Activated CD4-positive, alpha-beta T cell treated with anti-CD3 and anti-CD28 coated beads, Interleukin-2, amount 50 U/mL, for 4 hours (primary cell): ENCODE measurements around the gene KYAT1.
"Not testable (repeated sequence)": the region's sequence is repeated elsewhere in the genome, so short reads cannot be mapped to it uniquely, and the experiment has no call there.

Source experiments
- DNase-seq, 2 experiments: peaks; one replicate each; pipeline ENCODE4 v3.0.0-alpha.2; 2020

KYAT1 gene

DNA sequence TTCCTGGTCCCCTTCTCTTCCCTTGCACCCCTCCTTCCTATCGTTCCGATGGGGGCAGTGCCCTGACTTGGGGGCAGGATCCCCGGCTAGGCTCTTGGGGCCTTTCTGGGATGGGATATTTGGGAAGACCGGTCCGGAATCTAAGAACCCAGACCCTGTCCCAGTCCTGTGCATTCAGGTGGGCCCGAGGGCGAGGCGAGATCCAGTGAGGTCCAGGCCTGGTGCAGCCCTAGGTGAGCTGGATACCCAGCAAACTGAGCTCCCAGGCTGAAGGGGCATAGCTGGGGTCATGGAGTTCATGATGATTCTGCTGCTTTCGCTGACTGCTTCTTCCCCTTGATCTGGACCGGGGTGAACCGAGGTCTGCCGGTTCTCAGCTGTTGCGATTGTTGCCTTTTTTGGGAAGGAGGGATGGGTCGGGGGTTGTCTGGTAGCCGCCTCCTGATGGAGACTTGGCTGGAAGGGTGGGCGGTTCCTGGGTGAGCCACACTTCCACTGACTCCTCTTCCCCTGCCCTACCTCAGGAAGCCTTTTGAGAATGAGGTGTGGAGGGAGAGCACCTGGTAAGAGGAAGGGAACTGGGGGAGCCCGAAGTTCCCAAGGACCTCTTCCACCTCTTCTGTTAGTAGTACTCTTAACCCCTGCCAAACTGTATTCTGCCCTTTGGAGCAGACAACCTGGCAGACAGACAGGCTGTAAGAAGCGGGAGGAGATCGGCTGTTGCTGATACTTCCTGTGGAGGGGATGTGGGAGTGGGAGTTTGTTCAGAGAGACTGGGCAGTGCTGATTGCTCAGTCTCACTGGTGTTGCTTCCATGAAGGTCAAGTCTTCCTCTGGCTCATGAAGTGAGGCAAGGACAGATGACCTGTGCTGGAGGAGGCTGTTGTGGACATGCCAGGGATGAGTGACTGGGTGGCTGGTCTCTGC is 1.2 kb upstream of the KYAT1 start:
- DNase-seq, result no peak

DNA sequence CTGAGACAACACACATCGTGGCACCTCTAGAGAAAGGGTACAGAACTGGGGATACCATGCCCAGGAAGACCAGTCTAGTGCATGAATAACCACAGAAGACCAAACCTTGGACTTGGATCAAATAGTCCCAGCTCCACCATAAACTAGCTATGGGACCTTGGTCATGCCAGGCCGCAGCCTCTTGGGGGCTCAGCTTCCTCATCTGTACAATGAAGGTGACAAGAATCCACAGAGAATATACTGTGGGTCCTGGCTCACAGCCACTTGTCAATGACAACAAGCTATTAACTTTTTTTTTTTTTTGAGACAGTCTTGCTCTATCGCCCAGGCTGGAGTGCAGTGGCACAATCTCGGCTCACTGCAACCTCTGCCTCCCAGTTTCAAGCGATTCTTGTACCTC is 3.9 kb downstream of the KYAT1 start:
- DNase-seq, result no peak

DNA sequence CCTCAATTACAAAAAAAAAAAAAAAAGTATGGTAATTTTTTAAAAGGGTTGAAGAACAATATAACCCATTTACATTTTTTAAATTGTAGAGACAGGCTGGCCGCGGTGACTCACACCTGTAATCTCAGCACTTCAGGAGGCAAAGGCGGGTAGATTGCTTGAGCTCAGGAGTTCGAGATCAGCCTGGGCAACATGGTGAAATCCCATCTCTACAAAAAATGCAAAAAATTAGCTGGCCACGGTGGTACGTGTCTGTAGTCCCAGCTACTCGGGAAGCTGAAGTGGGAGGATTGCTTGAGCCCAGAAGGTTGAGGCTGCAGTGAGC is 10.8 kb downstream of the KYAT1 start:
- DNase-seq, result not testable (repeated sequence)

DNA sequence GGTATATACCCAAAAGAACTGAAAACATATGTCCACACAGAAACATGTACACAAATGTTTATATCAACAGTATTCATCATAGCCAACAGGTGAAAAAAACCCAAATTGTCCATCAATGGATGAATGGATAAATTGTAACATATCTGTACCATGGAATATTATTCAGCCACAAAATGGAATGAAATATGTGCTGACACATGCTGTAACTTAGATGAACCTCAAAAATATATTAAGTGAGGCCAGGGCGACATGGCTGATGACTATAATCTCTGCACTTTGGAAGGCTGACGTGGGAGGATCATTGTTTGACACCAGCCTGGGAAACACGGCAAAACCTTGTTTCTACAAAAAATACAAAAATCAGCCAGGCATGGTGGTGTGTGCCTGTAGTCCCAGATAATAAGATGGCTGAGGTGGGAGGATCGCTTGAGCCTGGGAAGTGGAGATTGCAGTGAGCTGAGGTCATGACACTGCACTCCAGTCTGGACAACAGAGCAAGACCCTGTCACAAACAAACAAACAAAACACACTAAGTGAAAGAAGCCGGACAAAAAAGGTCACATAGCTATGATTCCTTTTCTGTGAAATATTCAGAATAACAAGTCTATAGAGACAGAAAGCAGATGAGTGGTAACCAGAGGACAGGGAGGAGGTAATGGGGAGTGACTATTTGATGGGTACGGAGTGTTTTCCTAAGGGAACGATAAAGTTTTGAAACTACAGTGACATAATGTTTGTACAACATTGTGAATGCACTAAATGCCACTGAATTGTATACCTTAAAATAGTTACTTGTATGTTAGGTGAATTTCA is 11.4 kb downstream of the KYAT1 start:
- DNase-seq, result no peak

DNA sequence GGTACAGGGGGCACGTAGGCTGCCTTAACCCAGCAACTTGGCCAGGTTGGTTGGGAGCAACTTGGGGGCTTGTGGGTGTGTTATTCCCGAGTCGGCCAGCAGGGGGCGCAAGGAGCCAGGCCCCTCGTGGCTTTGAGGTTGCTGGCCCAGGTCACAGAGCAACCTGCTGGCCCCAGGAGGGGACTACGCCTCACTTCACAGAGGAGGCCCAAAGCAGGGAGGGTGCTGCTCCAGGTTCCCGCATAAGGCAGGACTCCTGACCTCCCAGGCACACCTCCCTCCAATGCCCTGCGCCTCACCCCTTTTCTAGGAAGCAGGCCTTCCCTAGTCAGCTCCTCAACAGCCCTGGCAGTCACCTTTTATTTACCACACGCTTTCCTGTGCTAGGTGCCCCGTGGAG is 18.1 kb downstream of the KYAT1 start:
- DNase-seq, result peak; percentile 81 to 84

DNA sequence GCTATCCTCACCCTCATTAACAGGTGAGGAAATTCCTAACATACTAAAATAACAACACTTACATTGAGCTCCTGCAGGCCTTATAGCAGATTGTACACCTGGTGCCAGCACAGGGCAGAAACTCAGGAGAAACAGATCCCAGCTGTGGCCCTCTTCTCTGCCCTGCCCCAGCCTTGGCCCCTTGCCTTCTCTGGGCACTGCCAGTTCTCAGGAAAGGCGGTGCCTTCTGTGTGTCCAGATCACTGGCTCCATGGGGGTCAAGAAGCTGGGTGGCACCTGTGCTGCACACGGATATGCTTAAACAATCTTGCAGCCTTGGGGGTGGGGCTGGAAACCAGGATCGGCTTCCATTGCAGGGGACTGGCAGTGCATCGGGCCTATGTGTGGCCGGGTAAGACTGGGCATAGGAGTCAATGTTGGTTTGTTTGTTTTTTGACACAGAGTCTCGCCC is 19.3 kb downstream of the KYAT1 start:
- DNase-seq, result no peak

DNA sequence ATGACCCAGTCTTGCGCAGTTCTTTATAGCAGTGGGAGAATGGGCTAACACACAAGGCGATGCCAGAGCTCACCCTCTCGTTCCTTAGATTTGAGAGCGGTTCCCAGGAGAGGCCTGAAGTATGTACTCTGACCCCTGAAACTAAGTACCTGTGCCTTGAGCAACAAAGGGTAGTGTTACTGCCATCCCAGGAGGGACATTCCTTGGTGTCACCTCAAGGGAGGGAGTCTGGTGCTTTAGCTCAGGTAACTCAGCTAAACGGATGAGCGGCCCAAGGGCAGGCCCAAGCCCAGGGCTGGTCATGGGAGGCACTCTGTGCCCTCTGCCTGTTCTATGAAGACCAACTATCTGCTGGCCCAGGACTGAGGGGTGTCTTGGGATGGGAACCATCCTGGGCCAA is 20.2 kb downstream of the KYAT1 start:
- DNase-seq, result no peak

DNA sequence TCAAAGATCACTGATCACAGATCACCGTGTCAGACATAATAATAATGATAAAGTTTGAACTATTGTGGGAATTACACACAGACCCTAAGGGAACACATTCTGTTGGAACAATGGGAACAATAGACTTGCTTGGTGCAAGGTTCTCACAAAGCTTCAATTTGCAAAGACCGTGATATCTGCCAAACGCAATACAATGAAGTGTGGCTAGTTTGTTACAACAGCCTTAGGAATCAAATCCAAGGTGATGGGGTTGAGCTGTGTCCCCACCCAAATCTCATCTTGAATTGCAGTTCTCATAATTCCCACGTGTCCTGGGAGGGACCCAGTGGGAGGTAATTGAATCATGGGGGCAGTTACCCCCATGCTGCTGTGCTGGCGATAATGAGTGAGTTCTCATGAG is 20.8 kb downstream of the KYAT1 start:
- DNase-seq, result no peak

DNA sequence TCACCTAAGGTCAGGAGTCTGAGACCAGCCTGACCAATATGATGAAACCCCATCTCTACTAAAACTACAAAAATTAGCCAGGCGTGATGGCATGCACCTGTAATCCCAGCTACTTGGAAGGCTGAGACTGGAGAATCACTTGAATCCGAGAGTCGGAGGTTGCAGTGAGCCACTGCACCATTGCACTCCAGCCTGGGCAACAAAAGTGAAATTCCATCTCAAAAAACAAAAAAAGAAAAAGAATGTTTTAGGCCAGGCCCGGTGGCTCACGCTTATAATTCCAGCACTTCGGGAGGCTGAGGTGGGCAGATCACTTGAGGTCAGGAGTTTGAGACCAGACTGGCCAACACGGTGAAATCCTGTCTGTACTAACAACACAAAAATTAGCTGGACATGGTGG is 23.3 kb downstream of the KYAT1 start:
- not testable (repeated sequence) for DNase-seq

DNA sequence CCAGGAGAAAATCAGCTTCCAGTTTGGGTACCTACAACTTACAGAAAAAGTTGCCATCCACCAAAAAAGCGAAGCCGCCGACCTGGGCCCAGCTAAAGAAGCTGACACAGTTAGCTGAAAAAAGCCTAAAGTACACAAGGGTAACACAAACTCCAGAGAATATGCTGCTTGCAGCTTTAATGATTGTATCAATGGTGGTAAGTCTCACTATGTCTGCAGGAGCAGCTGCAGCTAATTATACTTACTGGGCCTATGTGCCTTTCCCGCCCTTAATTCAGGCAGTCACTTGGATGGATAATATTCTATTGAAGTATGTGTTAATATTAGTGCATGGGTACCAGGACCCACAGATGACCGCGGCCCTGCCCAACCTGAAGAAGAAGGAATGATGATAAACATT is 27.3 kb downstream of the KYAT1 start:
- not testable (repeated sequence) for DNase-seq

DNA sequence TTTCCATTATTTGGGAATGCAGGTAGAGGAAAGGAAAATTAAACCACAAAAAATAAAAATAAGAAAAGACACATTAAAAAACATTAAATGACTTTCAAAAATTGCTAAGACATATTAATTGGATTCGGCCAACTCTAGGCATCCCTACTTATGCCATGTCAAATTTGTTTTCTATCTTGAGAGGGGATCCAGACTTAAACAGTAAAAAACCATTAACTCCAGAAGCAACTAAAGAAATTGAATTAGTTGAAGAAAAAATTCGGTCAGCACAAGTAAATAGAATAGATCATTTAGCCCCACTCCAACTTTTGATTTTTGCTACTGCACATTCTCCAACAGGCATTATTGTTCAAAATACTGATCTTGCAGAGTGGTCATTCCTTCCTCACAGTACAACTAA is 29.1 kb downstream of the KYAT1 start:
- DNase-seq, result not testable (repeated sequence)

DNA sequence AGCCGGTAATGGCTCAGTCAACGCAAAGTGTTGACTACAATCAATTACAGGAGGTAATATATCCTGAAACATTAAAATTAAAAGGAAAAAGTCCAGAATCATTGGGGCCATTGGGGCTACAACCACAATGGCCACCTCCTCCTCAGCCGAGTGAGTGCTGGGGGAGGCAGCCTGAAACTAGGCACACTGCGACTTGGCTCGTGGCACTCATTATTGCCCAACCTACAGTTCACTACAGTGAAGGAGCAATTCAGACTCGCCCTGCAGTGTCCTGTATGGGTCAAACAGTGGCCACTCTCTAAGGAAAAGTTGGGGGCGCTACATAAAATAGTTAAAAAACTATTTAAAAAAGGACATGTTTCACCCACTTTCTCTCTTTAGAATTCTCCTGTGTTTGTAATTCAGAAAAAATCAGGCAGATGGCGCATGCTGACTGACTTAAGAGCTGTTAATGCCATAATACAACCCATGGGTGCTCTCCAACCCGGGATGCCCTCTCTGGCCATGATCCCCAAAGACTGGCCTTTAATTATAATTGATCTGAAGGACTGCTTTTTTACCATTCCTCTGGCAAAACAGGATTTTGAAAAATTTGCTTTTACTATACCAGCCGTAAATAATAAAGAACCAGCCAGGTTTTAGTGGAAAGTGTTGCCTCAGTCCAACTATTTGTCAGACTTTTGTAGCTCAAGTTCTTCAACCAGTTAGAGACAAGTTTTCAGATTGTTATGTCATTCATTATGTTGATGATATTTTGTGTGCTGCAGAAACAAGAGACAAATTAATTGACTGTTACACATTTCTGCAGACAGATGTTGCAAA is 29.8 kb downstream of the KYAT1 start:
- DNase-seq, result not testable (repeated sequence)

DNA sequence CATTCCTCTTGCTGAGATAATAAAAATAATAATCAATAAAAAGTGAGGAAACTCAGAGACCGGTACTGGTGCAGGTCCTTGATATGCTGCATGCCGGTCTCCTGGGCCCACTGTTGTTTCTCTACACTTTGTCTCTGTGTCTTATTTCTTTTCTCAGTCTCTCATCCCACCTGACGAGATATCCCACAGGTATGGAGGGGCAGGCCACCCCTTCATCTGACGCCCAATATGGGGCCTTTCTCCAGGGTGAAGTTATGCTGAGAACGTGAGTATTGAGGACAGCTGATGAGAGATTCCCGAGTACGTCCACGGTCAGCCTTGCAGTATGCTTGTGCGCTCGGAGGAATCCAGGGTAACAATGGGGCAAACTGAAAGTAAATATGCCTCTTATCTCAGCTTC is 30.7 kb downstream of the KYAT1 start:
- not testable (repeated sequence) for DNase-seq

DNA sequence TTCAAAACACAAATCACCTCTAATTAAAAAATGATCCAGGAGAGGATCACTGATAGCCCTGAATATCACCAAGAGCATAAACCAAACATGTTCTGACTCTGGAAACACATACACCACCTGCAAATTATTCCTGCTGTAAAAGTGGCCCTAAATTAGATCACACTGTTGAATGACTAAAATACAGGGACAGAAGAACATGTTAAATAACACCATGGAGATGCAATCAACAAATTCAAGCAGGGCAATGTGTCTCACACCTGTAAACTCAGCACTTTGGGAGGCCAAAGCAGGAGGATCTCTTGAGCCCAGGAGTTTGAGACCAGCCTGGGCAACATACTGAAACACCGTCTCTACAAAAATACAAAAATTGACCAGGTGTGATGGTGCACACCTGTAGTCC is 33.9 kb downstream of the KYAT1 start:
- no peak for DNase-seq

DNA sequence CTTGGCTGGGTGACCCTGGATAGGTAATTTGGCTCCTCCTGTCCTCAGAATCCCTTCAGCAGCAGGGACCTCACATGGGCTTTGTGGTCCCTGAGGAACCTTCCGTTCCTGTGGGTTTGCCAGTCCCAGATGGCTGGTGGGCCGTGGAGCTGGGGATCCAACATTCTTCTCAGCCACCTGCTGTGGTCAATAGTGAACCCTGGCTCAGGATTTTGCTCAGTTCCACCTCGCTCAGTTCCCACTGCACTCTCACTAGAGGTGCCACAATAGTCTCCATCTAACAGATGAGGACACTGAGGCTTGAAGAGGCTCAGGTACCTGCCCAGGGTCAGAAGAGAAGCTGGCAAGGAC is 35.1 kb downstream of the KYAT1 start:
- no peak for DNase-seq

DNA sequence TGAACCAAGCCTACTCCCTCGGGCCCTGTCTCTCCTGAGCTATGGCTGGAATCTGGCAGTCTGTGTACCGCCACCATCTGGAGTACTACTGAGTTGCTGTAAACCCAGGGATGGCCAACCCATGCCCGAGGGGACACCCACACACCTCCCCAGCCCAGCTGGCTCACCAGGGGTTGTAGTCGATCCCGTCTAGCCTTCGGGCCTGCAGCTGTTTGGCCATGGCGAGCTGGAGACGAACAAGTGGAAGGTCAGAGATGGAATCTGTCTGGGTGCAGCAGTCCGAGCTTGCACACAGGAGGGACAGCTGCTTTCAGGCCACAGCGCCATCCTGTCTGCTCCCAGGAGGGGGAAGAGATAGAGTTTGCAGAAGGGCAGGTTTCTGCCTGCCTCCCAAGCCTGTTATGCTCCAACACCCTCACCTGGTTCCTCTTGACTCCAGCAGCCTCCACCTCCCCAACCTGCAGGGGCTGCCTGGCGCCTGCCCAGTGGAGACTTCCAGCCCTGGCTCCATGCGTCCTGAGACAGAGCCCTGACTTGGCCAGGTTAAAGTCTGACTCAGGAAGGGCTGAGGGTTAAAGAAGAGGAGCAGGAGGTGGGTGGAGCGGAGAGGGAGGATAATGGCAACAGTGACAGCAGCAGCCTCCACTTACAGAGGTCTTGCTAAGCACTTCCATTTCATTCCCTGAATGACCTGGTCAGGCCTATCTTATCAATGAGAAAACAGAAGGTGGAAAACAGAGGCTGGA is 36.4 kb downstream of the KYAT1 start:
- no peak for DNase-seq

DNA sequence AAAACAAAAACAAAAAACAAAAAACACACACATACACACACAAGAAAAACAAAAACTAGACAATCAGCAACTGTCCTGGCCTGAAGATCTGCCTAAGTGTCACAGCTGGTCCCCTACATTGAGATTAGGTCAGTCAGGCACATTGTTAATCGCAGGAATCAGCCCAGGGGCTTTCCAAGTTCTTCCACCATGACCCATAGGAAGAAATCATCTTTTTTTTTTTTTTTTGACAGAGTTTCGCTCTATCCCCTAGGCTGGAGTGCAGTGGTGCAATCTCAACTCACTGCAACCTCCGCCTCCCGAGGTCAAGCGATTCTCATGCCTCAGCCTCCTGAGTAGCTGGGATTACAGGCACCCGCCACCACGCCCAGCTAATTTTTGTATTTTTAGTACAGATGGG is 38.6 kb downstream of the KYAT1 start:
- DNase-seq, result not testable (repeated sequence)

DNA sequence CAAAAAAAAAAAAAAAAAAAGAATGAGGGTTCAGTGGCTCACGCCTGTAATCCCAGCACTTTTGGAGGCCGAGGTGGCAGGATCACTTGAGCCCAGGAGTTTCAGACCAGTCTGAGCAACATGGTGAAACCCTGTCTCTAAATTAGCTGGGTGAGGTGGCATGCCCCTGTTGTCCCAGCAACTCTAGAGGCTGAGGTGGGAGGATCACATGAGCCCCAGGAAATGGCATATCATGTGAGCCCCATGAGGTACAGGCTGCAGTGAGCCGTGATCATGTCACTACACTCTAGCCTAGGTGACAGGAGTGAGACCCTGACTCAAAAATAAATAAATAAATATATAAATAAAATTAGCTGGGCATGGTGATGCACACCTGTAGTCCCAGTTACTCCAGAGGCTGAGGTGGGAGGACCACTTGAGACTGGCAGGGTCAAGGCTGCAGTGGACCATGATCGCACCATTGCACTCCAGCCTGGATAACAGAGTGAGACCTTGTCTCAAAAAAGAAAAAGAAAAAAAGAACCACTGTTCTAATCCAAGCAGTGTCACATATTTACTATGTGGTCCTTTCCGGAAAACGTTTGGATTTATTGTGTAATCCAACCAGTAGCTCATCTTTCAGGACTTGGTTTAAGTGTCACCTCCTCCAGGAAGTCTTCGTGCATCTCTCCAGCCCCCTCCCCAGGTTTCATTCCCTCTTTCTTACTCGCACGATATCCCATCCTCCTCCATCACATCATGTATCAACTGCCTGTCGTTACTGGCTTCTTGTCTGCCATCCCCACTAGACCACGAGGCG is 39.9 kb downstream of the KYAT1 start:
- DNase-seq, result no peak

DNA sequence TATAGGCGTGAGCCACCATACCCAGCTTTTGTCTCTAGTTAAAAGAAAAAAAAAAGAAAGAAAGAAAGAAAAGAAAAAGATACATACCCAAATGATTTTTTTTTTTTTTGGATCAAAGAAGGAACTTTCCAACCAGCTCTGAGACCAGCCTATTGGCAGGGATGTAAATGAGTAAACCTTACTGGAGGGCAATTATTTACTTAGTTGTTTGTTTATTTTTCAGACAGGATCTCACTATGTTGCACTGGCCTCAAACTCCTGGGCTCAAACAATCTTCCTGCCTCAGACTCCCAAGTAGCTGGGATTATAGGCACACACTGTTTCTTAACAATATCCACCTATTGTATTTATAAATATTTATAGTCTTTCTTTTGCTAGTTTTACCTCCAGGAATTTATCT is 41.2 kb downstream of the KYAT1 start:
- DNase-seq, result no peak

DNA sequence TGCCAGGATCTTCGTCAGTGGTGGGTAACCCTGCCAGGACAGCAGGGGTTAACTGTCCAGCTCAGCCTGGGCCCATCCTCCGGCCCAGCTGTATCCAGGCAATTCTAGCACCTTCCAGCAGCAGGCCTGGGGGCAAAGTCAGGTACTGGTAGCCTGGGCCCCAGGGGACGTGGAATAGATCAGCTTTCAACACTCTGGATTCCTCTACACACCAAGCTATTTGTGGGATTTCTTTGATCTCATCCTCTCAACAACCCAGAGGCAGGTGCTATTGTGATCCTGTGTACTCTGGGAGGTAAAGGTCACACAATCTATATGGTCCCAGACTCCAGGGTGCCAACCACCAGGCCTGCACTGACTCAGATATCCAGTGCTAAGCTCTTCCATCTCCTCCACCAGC is 43.4 kb downstream of the KYAT1 start:
- DNase-seq, result no peak

DNA sequence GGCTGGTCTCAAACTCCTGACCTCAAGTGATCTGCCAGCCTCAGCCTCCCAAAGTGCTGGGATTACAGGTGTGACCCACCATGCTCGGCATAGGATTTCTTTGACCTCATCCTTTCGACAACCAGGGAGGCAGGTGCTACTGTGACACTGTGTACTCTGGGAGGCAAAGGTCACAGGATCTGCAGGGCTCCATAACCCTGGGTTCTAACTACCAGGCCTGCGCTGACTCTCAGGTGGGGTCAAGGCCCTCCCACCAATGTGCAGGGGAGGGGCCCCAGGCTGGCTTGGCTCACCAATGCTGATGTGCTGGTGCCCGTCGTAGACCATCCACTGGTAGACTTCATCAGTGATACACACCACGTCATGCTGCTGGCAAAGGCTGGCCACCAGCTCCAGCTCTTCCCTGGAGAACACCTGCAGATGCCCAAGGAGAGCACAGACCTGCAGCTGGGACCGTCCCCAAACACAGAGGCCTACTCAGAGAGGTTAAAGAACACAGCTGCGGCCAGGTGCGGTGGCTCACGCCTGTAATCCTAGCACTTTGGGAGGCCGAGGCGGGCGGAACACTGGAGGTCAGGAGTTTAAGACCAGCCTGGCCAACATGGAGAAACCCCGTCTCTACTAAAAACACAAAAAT is 45.1 kb downstream of the KYAT1 start:
- DNase-seq, result no peak
